CD4-positive, alpha-beta T cell (primary cell): ENCODE data around the gene POLD1. TPM values are rescaled to one million over a fixed set of nuclear protein-coding genes. Genes with fewer than 3 reads are reported as not detected.

Source experiments
- ATAC-seq: fragments of 200-7000 bp; cut with Tn5 transposase; one replicate; pipeline ENCODE4 v1.10.0; 2022; ENCODE audit warnings: mild to moderate bottlenecking; ENCODE audit not compliant: poor library complexity
- CTCF ChIA-PET: fragments of 350-600 bp; sonication (Branson Sonifier 250); formaldehyde crosslinking; loops from one replicate; lab custom pipeline; 2021; ENCODE audit warnings: antibody characterized with exemption, inconsistent platforms; lab: Charles Lee
- POLR2A ChIA-PET: fragments of 350-600 bp; sonication (Branson Sonifier 250); formaldehyde crosslinking; loops from one replicate; lab custom pipeline; 2021; ENCODE audit warnings: antibody characterized with exemption, inconsistent platforms; lab: Charles Lee
- DNase-seq, 14 experiments: peaks; one replicate each; pipeline ENCODE4 v3.0.0-alpha.2; 2013 to 2020; ENCODE audit warnings: mixed read lengths in 2 of 14
- H3K27ac ChIP-seq, 2 donors: one replicate each; pipeline versions ENCODE4 v1.5.1 to v1.7.0; 2013; ENCODE audit warnings: low read length in 2 of 2, low read depth in 1 of 2, mild to moderate bottlenecking in 1 of 2
- H3K27me3 ChIP-seq, 2 experiments: 1 replicate in 1 of 2; 2 replicates in 1 of 2; pipeline versions ENCODE4 v1.6.1 to v1.7.0; 2013; ENCODE audit warnings: low read length in 2 of 2, control low read depth in 1 of 2, mild to moderate bottlenecking in 1 of 2, moderate library complexity in 1 of 2; ENCODE audit not compliant: insufficient read depth in 2 of 2, control insufficient read depth in 1 of 2
- H3K36me3 ChIP-seq: one replicate; pipeline ENCODE4 v1.6.1; 2013; ENCODE audit warnings: low read length, control low read depth; ENCODE audit not compliant: insufficient read depth
- H3K4me1 ChIP-seq: one replicate; pipeline ENCODE4 v1.6.1; 2013; ENCODE audit warnings: low read length, control low read depth; ENCODE audit not compliant: insufficient read depth
- H3K4me3 ChIP-seq: one replicate; pipeline ENCODE4 v1.5.1; 2013; ENCODE audit warnings: mild to moderate bottlenecking, low read length, moderate library complexity
- H3K9me3 ChIP-seq, 2 experiments: 1 replicate in 1 of 2; 2 replicates in 1 of 2; pipeline versions ENCODE4 v1.6.1 to v1.7.0; 2013; ENCODE audit warnings: low read length in 2 of 2, mild to moderate bottlenecking in 2 of 2, control low read depth in 1 of 2, moderate library complexity in 1 of 2; ENCODE audit not compliant: control insufficient read depth in 1 of 2, insufficient read depth in 1 of 2
- H3K27ac Mint-ChIP-seq: one replicate; pipeline ENCODE4 v1.8.0; 2020; ENCODE audit warnings: mixed read lengths
- H3K27me3 Mint-ChIP-seq: one replicate; pipeline ENCODE4 v1.8.0; 2021; ENCODE audit warnings: mixed read lengths
- H3K36me3 Mint-ChIP-seq: one replicate; pipeline ENCODE4 v1.8.0; 2021; ENCODE audit warnings: low read depth, mixed read lengths
- H3K4me1 Mint-ChIP-seq: one replicate; pipeline ENCODE4 v1.8.0; 2021; ENCODE audit warnings: low read depth, mixed read lengths
- H3K4me3 Mint-ChIP-seq: one replicate; pipeline ENCODE4 v1.8.0; 2020; ENCODE audit warnings: mild to moderate bottlenecking, mixed read lengths
- H3K9me3 Mint-ChIP-seq: one replicate; pipeline ENCODE4 v1.8.0; 2020; ENCODE audit warnings: mixed read lengths
- intact Hi-C, 2 experiments: fragments of 100-400 bp; cut with DNase I in 1 of 2; cut with micrococcal nuclease in 1 of 2; formaldehyde crosslinking; loops; one replicate each; pipeline versions ENCODE4 v1.15.1 to v1.9.0; 2023 to 2025; cut with DNase I, micrococcal nuclease
- total RNA-seq, 174 experiments: library from RNA in 2 of 174; stranded (reverse) in 2 of 174; gene quantifications; one replicate each; pipeline ENCODE4 v1.2.3 and lab custom pipeline; 2021 to 2026
- TF ChIP-seq, protein P1 (sequence below): fragments of 200-600 bp; IDR thresholded peaks from one replicate; pipeline ENCODE4 v1.8.0; 2022; ENCODE audit warnings: antibody characterized with exemption, mild to moderate bottlenecking

The POLD1 gene
- total RNA-seq, 2 experiments from 2014 or later = 22.1 to 24.2 TPM

DNA sequence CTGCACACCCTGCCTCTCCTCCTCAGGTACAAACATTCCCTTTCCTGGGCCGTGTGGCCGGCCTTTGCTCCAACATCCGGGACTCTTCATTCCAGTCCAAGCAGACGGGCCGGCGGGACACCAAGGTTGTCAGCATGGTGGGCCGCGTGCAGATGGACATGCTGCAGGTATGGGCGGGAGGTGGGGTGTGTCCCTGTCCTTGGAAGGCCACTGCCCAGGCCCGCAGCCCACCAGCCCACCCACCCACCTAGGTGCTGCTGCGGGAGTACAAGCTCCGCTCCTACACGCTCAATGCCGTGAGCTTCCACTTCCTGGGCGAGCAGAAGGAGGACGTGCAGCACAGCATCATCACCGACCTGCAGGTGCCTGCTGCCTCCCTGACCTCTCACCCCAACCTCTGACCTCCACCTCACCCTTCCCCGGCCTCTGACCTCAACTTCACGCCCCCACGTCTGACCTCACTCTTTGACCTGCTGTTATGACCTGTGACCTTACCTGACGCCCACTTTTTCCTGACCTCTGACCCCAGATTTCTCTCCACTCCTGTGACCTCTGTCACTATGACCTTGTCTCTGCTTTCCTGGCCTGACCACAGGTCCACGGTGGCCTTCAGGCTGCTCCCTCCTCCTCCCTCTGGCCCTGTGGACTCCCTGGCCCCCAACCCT is 22.1 kb downstream of the POLD1 start:
- ATAC-seq (no peak), DNase-seq (no peak)
- Histone ChIP-seq H3K4me3 (no peak overlapping the region), H3K9me3 (no peaks in the 10 kb centered on the region), H3K27me3 (no peaks in the 10 kb centered on the region), H3K27ac (no peak overlapping the region), H3K4me1 (no peaks in the 10 kb centered on the region), H3K36me3 (peaks cover 38% of the 10 kb centered on the region)
- ChIA-PET POLR2A (interaction anchor here (0.6 kb wide), 1 partner anchor 49 kb away, joined by 3 read pairs; no protein-coding TSS in a partner anchor), CTCF (no interaction called here)
- H3K9me3 Mint-ChIP-seq = no peaks in the 10 kb centered on the region
- H3K36me3 Mint-ChIP-seq = peaks cover 45% of the 10 kb centered on the region
- TF ChIP-seq, protein P1, sequence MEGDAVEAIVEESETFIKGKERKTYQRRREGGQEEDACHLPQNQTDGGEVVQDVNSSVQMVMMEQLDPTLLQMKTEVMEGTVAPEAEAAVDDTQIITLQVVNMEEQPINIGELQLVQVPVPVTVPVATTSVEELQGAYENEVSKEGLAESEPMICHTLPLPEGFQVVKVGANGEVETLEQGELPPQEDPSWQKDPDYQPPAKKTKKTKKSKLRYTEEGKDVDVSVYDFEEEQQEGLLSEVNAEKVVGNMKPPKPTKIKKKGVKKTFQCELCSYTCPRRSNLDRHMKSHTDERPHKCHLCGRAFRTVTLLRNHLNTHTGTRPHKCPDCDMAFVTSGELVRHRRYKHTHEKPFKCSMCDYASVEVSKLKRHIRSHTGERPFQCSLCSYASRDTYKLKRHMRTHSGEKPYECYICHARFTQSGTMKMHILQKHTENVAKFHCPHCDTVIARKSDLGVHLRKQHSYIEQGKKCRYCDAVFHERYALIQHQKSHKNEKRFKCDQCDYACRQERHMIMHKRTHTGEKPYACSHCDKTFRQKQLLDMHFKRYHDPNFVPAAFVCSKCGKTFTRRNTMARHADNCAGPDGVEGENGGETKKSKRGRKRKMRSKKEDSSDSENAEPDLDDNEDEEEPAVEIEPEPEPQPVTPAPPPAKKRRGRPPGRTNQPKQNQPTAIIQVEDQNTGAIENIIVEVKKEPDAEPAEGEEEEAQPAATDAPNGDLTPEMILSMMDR = no peak
- no peaks in the 10 kb centered on the region for H3K4me1 Mint-ChIP-seq
- H3K27me3 Mint-ChIP-seq = no peaks in the 10 kb centered on the region
- no peak overlapping the region for H3K27ac Mint-ChIP-seq
- intact Hi-C loops = no loop called here
- H3K4me3 Mint-ChIP-seq = no peak overlapping the region

DNA sequence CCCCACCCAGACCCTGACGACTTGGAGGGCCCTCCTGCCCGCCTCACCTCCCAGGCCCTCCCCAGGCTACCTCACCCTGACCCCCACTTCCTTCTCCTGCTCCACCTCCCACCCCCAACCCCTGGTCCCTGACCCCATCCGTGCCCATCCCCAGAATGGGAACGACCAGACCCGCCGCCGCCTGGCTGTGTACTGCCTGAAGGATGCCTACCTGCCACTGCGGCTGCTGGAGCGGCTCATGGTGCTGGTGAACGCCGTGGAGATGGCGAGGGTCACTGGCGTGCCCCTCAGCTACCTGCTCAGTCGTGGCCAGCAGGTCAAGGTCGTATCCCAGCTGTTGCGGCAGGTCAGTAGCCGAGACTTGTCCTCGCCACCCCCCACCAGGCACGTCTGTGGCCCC is 22.7 kb downstream of the POLD1 start:
- H3K4me3 Mint-ChIP-seq = no peak overlapping the region
- no peaks in the 10 kb centered on the region for H3K27me3 Mint-ChIP-seq
- ChIA-PET CTCF (interaction anchor here (0.7 kb wide), 1 partner anchor 50 kb away, joined by 3 read pairs; no protein-coding TSS in a partner anchor), POLR2A (interaction anchor here (0.6 kb wide), 1 partner anchor 50 kb away, joined by 3 read pairs; no protein-coding TSS in a partner anchor)
- DNase-seq = no peak
- H3K27ac Mint-ChIP-seq = no peak overlapping the region
- ATAC-seq = no peak
- Histone ChIP-seq H3K4me3 (no peak overlapping the region), H3K27me3 (no peaks in the 10 kb centered on the region), H3K4me1 (no peaks in the 10 kb centered on the region), H3K9me3 (no peaks in the 10 kb centered on the region), H3K27ac (no peak overlapping the region), H3K36me3 (peaks cover 37% of the 10 kb centered on the region)
- no peaks in the 10 kb centered on the region for H3K4me1 Mint-ChIP-seq
- intact Hi-C loops = no loop called here
- peaks cover 45% of the 10 kb centered on the region for H3K36me3 Mint-ChIP-seq
- TF ChIP-seq, protein P1 = no peak
- H3K9me3 Mint-ChIP-seq = no peaks in the 10 kb centered on the region

DNA sequence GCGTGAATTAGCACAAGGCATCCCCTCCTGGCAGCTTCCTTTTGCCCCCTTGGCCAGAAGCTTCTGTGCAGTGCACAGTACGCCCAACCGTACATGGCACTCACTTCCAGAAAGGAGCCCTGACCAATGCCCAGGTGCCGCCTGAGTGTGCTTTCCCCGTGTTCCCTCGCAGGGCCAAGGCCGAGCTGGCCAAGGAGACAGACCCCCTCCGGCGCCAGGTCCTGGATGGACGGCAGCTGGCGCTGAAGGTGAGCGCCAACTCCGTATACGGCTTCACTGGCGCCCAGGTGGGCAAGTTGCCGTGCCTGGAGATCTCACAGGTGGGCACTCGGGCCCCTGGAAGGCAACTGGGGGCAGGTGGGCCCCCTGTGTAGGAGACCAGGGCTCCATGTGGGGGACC is 25.2 kb downstream of the POLD1 start:
- CTCF ChIA-PET = no interaction called here
- Mint-ChIP-seq H3K27ac (no peak overlapping the region), H3K4me1 (no peaks in the 10 kb centered on the region), H3K4me3 (no peak overlapping the region), H3K36me3 (peaks cover 35% of the 10 kb centered on the region), H3K9me3 (no peaks in the 10 kb centered on the region), H3K27me3 (no peaks in the 10 kb centered on the region)
- TF ChIP-seq, protein P1 = no peak
- intact Hi-C loops = no loop called here
- H3K36me3 ChIP-seq = peaks cover 22% of the 10 kb centered on the region
- no peak overlapping the region for H3K4me3 ChIP-seq
- no peaks in the 10 kb centered on the region for H3K27me3 ChIP-seq
- ATAC-seq (no peak), DNase-seq (no peak)
- POLR2A ChIA-PET = no interaction called here
- peaks cover under 1% of the 10 kb centered on the region for H3K4me1 ChIP-seq
- no peak overlapping the region for H3K27ac ChIP-seq
- no peaks in the 10 kb centered on the region for H3K9me3 ChIP-seq
